LNCAP (cell line): Measurements from ENCODE around the gene PAQR6.

Experiments
- TF ChIP-seq, protein P1 (sequence below): fragments of 450-650 bp; IDR thresholded peaks from 2 replicates; pipeline ENCODE4 v1.5.1; 2017; ENCODE audit warnings: mild to moderate bottlenecking

Gene PAQR6

DNA sequence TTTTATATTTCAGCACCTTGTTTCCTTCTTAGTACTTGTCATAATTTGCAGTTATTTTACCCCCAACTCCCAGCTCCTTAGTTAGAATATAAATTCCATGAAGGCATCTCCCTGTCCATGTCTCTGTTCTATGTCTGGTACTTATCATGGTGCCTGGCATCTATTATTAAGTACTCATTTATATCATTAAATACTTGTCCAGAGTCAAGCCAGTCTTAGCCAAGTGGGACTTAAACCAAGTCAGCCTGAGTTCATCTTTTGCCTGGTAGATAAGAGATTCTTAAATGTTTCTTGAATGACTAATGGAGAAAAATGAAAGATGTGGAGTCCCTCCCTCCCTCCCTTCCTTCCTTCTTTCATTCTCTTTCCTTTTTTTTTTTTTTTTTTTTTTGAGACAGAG, 44.5 kb downstream of the PAQR6 start:
- TF ChIP-seq, protein P1, sequence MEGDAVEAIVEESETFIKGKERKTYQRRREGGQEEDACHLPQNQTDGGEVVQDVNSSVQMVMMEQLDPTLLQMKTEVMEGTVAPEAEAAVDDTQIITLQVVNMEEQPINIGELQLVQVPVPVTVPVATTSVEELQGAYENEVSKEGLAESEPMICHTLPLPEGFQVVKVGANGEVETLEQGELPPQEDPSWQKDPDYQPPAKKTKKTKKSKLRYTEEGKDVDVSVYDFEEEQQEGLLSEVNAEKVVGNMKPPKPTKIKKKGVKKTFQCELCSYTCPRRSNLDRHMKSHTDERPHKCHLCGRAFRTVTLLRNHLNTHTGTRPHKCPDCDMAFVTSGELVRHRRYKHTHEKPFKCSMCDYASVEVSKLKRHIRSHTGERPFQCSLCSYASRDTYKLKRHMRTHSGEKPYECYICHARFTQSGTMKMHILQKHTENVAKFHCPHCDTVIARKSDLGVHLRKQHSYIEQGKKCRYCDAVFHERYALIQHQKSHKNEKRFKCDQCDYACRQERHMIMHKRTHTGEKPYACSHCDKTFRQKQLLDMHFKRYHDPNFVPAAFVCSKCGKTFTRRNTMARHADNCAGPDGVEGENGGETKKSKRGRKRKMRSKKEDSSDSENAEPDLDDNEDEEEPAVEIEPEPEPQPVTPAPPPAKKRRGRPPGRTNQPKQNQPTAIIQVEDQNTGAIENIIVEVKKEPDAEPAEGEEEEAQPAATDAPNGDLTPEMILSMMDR, result no peak

DNA sequence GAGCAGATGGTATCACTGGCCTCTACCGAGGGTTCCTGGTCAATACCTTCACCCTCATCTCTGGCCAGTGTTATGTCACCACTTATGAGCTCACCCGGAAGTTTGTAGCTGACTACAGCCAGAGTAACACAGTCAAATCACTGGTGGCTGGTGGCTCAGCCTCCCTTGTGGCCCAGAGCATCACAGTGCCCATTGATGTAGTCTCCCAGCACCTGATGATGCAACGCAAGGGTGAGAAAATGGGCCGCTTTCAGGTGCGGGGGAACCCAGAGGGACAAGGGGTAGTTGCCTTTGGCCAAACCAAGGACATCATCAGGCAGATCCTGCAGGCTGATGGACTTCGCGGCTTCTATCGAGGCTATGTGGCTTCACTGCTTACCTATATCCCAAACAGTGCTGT, 47.8 kb downstream of the PAQR6 start:
- TF ChIP-seq, protein P1, result no peak

DNA sequence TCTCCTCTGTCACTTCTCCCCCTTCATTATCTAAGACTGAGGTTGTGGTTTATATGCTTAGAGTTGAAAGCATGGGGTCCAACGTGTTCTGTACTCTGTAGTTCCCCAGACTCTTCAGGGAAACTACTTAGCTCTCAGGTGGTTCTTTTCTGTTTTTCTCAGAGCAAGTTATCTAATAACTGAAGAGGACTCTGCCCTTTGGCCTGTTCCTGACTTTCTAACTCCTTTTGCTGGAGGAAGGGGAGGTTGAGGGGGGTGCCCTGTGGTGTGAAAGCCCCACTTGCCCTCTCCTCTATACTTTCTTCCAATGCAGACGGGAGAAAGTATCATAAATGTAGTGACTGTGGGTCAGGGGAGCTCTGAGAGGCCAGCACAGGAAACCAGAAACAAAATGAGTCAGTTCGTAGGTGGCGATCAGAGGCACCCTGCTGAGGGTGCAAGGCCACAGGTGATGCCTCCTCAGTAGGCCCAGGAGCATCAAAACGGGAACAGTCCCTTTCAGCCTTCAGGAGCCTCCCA, 49.0 kb downstream of the PAQR6 start:
- TF ChIP-seq, protein P1, result no peak

DNA sequence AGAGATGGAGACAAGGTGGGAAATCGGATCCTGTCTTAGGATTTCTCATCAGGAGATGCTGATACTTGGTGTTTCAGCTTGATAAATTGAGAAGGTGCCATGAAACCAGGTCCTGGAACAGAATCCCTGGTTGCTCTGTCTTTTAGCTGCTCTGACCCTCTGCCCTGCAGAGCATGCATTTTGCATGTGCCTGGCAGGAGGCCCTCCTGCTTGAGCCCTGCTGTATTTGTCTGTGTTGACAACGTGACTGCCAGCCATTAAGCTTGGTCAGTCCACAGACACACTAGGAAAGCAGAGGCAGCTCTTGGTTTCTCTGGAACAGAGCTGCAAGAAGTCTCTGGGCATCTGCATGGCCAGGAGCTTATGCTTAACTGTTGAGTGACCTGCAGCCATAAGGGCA, 51.4 kb downstream of the PAQR6 start:
- TF ChIP-seq, protein P1, result no peak

DNA sequence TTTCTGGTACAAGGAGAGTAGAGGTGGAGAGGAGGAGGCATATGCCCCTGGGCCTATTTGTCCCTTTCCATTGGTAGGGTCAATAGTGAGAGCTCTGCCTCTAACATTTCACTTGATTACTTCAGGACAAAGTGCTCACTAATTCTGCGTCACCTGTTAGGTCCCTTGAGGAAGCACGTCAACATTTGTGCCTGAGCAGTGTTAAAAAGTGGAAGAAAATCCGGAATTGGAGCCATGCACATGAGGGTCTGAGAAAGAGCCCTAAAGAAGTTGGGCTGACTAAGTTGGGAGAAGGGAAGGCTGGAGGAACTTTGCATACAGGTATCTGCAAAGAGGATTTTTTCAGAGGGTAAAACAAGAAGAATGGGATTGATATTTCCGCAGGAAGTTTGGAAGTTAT, 52.0 kb downstream of the PAQR6 start:
- TF ChIP-seq, protein P1, result no peak

DNA sequence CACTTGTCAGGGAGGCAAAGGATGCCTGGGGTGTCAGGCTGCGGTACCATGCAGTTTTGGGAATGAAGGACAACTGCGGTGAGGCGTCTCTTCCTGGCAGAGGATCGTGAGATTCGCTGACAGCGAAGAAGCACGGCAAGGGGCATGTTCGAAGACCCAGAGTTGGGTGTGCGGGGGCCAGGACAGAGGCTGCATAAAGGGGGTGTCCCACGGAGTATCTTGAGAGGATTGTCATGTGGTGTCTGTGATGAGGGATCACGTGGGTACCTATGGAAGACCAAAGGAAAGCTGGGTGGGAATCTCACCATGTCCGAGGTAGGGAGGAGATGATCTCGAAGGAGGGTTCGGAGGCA, 53.6 kb downstream of the PAQR6 start:
- TF ChIP-seq, protein P1, result no peak

DNA sequence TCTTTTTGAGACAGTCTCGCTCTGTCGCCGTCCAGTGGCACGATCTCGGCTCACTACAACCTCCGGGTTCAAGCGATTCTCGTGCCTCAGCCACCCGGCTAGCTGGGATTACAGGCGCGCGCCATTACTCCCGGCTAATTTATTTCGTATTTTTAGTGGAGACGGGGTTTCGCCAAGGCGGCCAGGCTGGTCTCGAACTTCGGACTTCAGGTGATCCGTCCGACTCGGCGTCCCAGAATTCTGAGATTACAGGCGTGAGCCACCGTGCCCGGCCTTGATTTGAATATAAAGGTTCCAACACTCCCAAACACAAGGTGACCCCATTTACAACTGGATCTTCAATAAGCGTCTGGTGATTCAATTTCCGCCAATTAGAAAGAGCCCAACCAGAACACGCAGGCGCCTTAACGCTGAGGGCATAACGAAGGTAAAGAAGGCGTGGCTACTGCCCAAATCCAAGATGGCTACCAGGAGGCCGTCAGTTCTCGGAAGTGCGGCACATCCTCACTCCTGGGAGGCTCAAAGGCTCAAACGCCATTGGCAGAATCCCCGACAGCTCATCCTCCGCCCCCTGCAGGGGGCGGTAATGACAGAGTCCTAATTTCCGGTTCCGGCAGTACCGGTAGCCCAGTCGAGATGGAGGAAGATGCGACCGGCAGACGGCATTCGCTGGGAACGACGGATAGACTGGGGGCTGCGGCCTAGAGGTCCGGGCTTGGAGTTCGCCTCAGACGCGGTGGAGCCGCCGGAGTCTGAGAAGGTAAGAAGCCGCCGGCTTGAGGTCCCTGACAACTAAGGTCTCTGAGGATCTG, 54.2 kb downstream of the PAQR6 start, which contains the start of gene SLC25A44:
SLC25A44 (plus strand) TSS at position 617 of the 812 bp plus-strand sequence. CDS start 5,744 bp downstream, outside the sequence.
- TF ChIP-seq, protein P1, result no peak
